Measurements from ENCODE around the gene ZNF358.

DNA sequence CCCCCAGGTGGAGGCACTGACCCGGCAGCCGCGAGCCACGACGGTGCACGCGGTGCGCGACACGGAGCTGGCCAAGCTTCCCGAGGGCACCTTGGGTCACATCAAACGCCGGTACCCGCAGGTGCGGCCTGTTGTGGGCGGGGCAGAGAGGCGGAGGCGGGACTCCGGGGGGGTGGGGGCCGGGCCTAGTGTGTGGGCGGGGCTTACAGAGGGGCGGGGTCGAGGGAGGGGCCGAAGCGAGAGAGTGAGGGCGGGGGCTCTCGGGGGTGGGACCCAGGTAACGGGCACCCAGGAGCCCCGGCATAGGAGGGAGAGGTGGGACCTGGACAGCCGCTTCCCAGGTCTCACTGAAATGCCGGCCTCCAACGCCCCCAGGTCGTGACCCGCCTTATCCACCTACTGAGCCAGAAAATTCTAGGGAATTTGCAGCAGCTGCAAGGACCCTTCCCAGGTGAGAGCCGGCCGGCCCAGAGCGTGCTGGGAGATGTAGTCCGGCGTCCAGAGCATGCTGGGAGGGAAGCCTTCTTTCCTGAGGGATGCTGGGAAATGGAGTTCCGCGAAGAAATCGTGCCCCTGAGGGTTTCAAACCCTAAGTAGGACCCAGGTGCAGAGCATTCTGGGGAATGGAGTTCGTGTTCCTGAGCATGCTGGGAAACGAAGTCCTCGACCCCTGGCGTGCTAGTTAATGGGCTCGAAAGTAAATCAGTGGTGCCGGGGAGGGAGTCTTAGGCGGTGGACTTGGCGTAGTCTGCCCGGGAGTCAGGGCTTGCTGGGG is 35.3 kb downstream of the ZNF358 start:
- TF ChIP-seq, protein P1, sequence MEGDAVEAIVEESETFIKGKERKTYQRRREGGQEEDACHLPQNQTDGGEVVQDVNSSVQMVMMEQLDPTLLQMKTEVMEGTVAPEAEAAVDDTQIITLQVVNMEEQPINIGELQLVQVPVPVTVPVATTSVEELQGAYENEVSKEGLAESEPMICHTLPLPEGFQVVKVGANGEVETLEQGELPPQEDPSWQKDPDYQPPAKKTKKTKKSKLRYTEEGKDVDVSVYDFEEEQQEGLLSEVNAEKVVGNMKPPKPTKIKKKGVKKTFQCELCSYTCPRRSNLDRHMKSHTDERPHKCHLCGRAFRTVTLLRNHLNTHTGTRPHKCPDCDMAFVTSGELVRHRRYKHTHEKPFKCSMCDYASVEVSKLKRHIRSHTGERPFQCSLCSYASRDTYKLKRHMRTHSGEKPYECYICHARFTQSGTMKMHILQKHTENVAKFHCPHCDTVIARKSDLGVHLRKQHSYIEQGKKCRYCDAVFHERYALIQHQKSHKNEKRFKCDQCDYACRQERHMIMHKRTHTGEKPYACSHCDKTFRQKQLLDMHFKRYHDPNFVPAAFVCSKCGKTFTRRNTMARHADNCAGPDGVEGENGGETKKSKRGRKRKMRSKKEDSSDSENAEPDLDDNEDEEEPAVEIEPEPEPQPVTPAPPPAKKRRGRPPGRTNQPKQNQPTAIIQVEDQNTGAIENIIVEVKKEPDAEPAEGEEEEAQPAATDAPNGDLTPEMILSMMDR (IDR thresholded peaks at IDR 0.05): no peak
- TF ChIP-seq POLR2A (IDR thresholded peaks at IDR 0.05): no peak
